Activated CD4-positive, alpha-beta T cell treated with anti-CD3 and anti-CD28 coated beads, Interleukin-2, amount 10 ng/mL, durations not matched to agents 24 days and 14 days (primary cell): Measurements from ENCODE around the gene LRCH1. TPM values are rescaled to one million over a fixed set of nuclear protein-coding genes. Genes with fewer than 3 reads are reported as not detected.

Source experiments
- DNase-seq: peaks from one replicate; pipeline ENCODE4 v3.0.0; 2022
- H3K27ac Mint-ChIP-seq: one replicate; pipeline ENCODE4 v1.8.0; 2022; ENCODE audit warnings: mild to moderate bottlenecking, mixed read lengths
- H3K27me3 Mint-ChIP-seq: one replicate; pipeline ENCODE4 v1.8.0; 2022; ENCODE audit warnings: mixed read lengths
- H3K36me3 Mint-ChIP-seq: one replicate; pipeline ENCODE4 v1.8.0; 2022; ENCODE audit warnings: low read depth, mild to moderate bottlenecking, mixed read lengths
- H3K4me1 Mint-ChIP-seq: one replicate; pipeline ENCODE4 v1.8.0; 2021; ENCODE audit warnings: mixed read lengths
- H3K4me3 Mint-ChIP-seq: one replicate; pipeline ENCODE4 v1.8.0; 2022; ENCODE audit warnings: mild to moderate bottlenecking, moderate library complexity, mixed read lengths
- H3K9me3 Mint-ChIP-seq: one replicate; pipeline ENCODE4 v1.8.0; 2021; ENCODE audit warnings: mixed read lengths
- intact Hi-C: fragments of 100-400 bp; cut with micrococcal nuclease; formaldehyde crosslinking; loops from one replicate; pipeline ENCODE4 v1.15.1; 2023
- total RNA-seq: library from RNA; stranded (reverse); gene quantifications from 2 replicates; pipeline ENCODE4 v1.2.3, GENCODE V29; 2022

Gene LRCH1
- total RNA-seq, 1 donor from 2014 or later = 18.3 TPM

- H3K36me3 Mint-ChIP-seq = peaks cover 16% of the 10 kb centered on the region
- H3K4me3 Mint-ChIP-seq = peak overlapping the region; percentile 96
- intact Hi-C loops = loop anchor here (2.0 to 5.0 kb wide), 4 partner anchors 44 to 743 kb away; partner anchors contain the start of gene ZC3H13
- H3K27ac Mint-ChIP-seq = peak overlapping the region; percentile 98
- peaks cover 2% of the 10 kb centered on the region for H3K27me3 Mint-ChIP-seq
- no peaks in the 10 kb centered on the region for H3K9me3 Mint-ChIP-seq
- peaks cover 27% of the 10 kb centered on the region for H3K4me1 Mint-ChIP-seq
- no peak for DNase-seq
Observed at GRCh38 chr13:46796129-46796514, 243.2 kb downstream of the LRCH1 start.

DNA sequence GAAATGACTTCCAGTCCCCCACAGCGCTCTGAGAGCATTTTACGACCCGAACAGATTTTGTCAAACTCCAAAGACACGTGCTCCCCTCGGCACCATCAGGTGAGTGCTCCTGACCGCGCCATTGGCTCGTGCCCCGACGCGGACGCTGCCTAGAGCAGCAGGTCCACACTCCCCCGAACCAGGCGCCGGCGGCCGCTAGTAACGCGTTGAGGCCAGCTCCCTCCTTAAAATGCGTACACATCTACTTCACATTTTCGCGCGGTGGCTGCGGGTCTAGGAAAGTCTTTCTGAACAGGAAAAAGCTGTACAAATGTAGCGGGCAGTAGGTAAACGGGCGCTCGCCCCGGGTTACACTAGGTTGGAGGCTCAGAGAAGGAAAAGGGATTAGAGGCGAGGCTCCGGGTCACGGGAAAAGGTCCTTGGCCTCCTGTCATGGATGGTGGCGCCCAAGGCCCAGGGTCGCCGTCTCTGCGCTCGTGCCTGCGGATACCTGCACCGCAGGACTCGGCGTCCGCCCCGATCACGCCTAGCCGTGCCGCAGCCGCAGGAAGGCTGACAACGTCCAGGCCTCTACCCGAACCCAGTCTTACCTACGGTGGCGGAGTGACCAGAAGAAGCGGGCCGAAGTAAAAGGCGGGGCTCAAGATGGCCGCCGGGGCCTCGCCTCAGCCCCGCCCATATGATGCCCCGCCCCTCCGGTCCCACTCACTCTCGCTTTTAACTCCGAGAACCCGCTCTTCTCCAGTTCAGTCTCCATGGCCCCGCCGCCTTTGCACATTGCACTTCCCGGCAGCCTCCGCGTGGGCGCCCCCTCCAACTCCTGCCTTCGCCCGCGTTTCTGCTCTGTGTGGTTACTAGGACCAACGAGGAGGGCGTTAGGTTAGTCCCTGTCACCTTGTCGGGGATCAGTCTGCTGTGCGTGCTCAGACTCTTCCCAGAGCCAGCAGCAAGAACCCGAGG, 243.8 kb downstream of the LRCH1 start, which contains the start of gene ESD:
TSS of gene ESD (minus strand) at position 647 of the 960 bp plus-strand sequence. CDS start 5,748 bp downstream, outside the sequence.
- peak; percentile 97 for DNase-seq
- peaks cover 27% of the 10 kb centered on the region for H3K4me1 Mint-ChIP-seq
- H3K4me3 Mint-ChIP-seq = peak within 1 kb of the TSS; percentile 96
- peaks cover 16% of the 10 kb centered on the region for H3K36me3 Mint-ChIP-seq
- peaks cover 4% of the 10 kb centered on the region for H3K27me3 Mint-ChIP-seq
- peak within 1 kb of the TSS; percentile 98 for H3K27ac Mint-ChIP-seq
- intact Hi-C loops = loop anchor here (2.0 to 5.0 kb wide), 4 partner anchors 44 to 744 kb away; partner anchors contain the start of gene ZC3H13
- no peaks in the 10 kb centered on the region for H3K9me3 Mint-ChIP-seq

GRCh38 chr13:46797501-46798237, 244.7 kb downstream of the LRCH1 start:
- intact Hi-C loops = loop anchor here (2.0 to 5.0 kb wide), 4 partner anchors 45 to 745 kb away; partner anchors contain the start of gene ZC3H13
- DNase-seq = peak; percentile 60
- peaks cover 16% of the 10 kb centered on the region for H3K36me3 Mint-ChIP-seq
- H3K4me3 Mint-ChIP-seq = peak overlapping the region; percentile 96
- H3K9me3 Mint-ChIP-seq = no peaks in the 10 kb centered on the region
- peak overlapping the region; percentile 98 for H3K27ac Mint-ChIP-seq
- H3K27me3 Mint-ChIP-seq = peaks cover 4% of the 10 kb centered on the region
- H3K4me1 Mint-ChIP-seq = peaks cover 27% of the 10 kb centered on the region

DNA sequence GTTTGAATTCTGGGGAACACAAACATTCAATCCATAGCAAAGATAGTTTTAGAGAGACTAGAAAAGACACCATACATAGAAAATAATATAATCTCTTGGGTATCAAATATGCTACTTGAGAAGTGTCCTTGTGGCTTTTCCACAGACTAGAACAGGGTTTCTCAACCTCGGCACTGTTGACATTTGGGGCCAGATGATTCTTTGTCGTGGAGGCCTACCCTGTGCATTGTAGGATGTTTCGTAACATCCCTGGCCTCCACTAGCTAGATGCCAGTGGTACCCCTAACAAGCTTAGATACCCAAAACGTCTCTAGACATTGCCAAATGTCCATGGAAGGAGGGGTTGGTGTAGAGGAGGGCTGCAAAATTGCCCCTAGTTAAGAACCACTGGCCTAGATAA, 246.2 kb downstream of the LRCH1 start:
- peaks cover 4% of the 10 kb centered on the region for H3K27me3 Mint-ChIP-seq
- DNase-seq = no peak
- H3K9me3 Mint-ChIP-seq = no peaks in the 10 kb centered on the region
- intact Hi-C loops = loop anchor here (5.0 kb wide), 2 partner anchors 47 to 132 kb away; no protein-coding TSS in a partner anchor
- peaks cover 10% of the 10 kb centered on the region for H3K36me3 Mint-ChIP-seq
- H3K4me1 Mint-ChIP-seq = peaks cover 25% of the 10 kb centered on the region
- H3K4me3 Mint-ChIP-seq = no peak overlapping the region
- H3K27ac Mint-ChIP-seq = no peak overlapping the region

- Mint-ChIP-seq H3K36me3 (no peaks in the 10 kb centered on the region), H3K4me3 (no peak overlapping the region), H3K27ac (no peak overlapping the region), H3K9me3 (no peaks in the 10 kb centered on the region), H3K27me3 (peaks cover 4% of the 10 kb centered on the region), H3K4me1 (peaks cover 8% of the 10 kb centered on the region)
- no peak for DNase-seq
- intact Hi-C loops = no loop called here
Observed at GRCh38 chr13:46801858-46802257, 248.9 kb downstream of the LRCH1 start.

Other genes starting within 250 kb of the LRCH1 start
- 1.5 TPM in 2 replicates for gene RUBCNL, start 165.9 kb upstream of the LRCH1 start, total RNA-seq
- 127 and 128 TPM in 2 replicates for gene ESD, start 244.0 kb downstream of the LRCH1 start, total RNA-seq